Neural cell (in vitro differentiated cells): Measurements from ENCODE around the gene TFB1M. TPM values are rescaled to one million over a fixed set of nuclear protein-coding genes. Genes with fewer than 3 reads are reported as not detected.

ENCODE experiments used
- H2AFZ ChIP-seq: fragments of 200-600, 300-800 bp; sonication (generic), shearing (Covaris generic); 2 replicates; pipeline ENCODE4 v1.6.0; 2014; ENCODE audit warnings: low read depth, mild to moderate bottlenecking, antibody characterized with exemption, low read length, moderate library complexity
- H3F3A ChIP-seq: fragments of 200-600 bp; shearing (Covaris generic); 2 replicates; pipeline ENCODE4 v1.6.1; 2016; ENCODE audit warnings: mild to moderate bottlenecking, moderate library complexity, mixed read lengths, antibody characterized with exemption, low read length; ENCODE audit not compliant: insufficient read depth, poor library complexity, severe bottlenecking
- H3K27ac ChIP-seq: fragments of 200-600, 300-800 bp; sonication (generic), shearing (Covaris generic); 2 replicates; pipeline ENCODE4 v1.5.1; 2014; ENCODE audit warnings: mild to moderate bottlenecking, low read length, moderate library complexity
- H3K27me3 ChIP-seq: fragments of 300-800, 200-600 bp; sonication (generic), shearing (Covaris generic); 2 replicates; pipeline ENCODE4 v1.6.0; 2014; ENCODE audit warnings: mild to moderate bottlenecking, low read depth, low read length, moderate library complexity; ENCODE audit not compliant: insufficient read depth
- H3K36me3 ChIP-seq: fragments of 300-800, 200-600 bp; sonication (generic), shearing (Covaris generic); 2 replicates; pipeline ENCODE4 v1.5.1; 2014; ENCODE audit warnings: mild to moderate bottlenecking, antibody characterized with exemption, low read length, moderate library complexity; ENCODE audit not compliant: insufficient read depth
- H3K4me2 ChIP-seq: fragments of 300-800, 200-600 bp; sonication (generic), shearing (Covaris generic); 2 replicates; pipeline ENCODE4 v1.6.0; 2014; ENCODE audit warnings: mild to moderate bottlenecking, low read length
- H3K4me3 ChIP-seq: fragments of 300-800, 200-600 bp; sonication (generic), shearing (Covaris generic); 2 replicates; pipeline ENCODE4 v1.5.1; 2014; ENCODE audit warnings: mild to moderate bottlenecking, low read length, moderate library complexity
- H3K79me2 ChIP-seq: fragments of 200-600 bp; shearing (Covaris generic); replicated peaks from 2 replicates; pipeline ENCODE4 v1.6.0; 2014; ENCODE audit warnings: mild to moderate bottlenecking, low read length, moderate library complexity; ENCODE audit not compliant: insufficient read depth
- H3K9ac ChIP-seq: fragments of 300-800, 200-600 bp; sonication (generic), shearing (Covaris generic); 2 replicates; pipeline ENCODE4 v1.6.1; 2016; ENCODE audit warnings: mild to moderate bottlenecking, low read length, mixed read lengths
- H3K9me2 ChIP-seq: fragments of 200-600 bp; shearing (Covaris generic); 2 replicates; pipeline ENCODE4 v1.6.1; 2016; ENCODE audit warnings: mild to moderate bottlenecking, low read length, mixed read lengths; ENCODE audit not compliant: insufficient read depth
- H3K9me3 ChIP-seq: fragments of 200-600, 300-800 bp; sonication (generic), shearing (Covaris generic); 2 replicates; pipeline ENCODE4 v1.6.1; 2016; ENCODE audit warnings: mild to moderate bottlenecking, mixed run types, low read length, moderate library complexity, mixed read lengths
- H4K20me1 ChIP-seq: fragments of 200-600 bp; shearing (Covaris generic); 2 replicates; pipeline ENCODE4 v1.6.1; 2016; ENCODE audit warnings: mild to moderate bottlenecking, mixed run types; ENCODE audit not compliant: insufficient read depth
- EP300 ChIP-seq: fragments of 450-650 bp; conservative IDR thresholded peaks from 2 replicates; pipeline ENCODE4 v1.6.1; 2014; ENCODE audit warnings: antibody characterized with exemption, mild to moderate bottlenecking, moderate library complexity; ENCODE audit not compliant: poor library complexity, severe bottlenecking
- MXI1 ChIP-seq: fragments of 450-650 bp; conservative IDR thresholded peaks from 2 replicates; pipeline ENCODE4 v1.6.1; 2014; ENCODE audit warnings: antibody characterized with exemption, mild to moderate bottlenecking; ENCODE audit not compliant: poor library complexity, severe bottlenecking
- REST ChIP-seq: IDR thresholded peaks from 2 replicates; pipeline ENCODE4 v1.6.1; 2012; ENCODE audit warnings: borderline replicate concordance
- SMC3 ChIP-seq: fragments of 450-650 bp; conservative IDR thresholded peaks from 2 replicates; pipeline ENCODE4 v1.6.1; 2014; ENCODE audit warnings: antibody characterized with exemption, mild to moderate bottlenecking, moderate library complexity; ENCODE audit not compliant: poor library complexity
- TAF1 ChIP-seq: IDR thresholded peaks from 2 replicates; pipeline ENCODE4 v1.6.1; 2012; ENCODE audit warnings: low read depth
- polyA plus RNA-seq: library from polyadenylated mRNA; depleted of rRNA; stranded (reverse); fragments of >200 nt; gene quantifications from 2 replicates; pipeline ENCODE4 v1.2.3, GENCODE V29; 2014

Gene TFB1M
- polyA plus RNA-seq, 1 donor from 2014 or later = 15.5 TPM

GRCh38 chr6:155354167-155354566 lies 39.9 kb upstream of the TFB1M start:
- Histone ChIP-seq H3K27me3 (no peaks in the 10 kb centered on the region), H2AFZ (no peak overlapping the region), H3K9ac (no peak overlapping the region), H3K9me2 (no peaks in the 10 kb centered on the region), H3K79me2 (no peaks in the 10 kb centered on the region), H3K4me3 (no peak overlapping the region), H3K27ac (no peak overlapping the region), H3K4me2 (no peak overlapping the region), H4K20me1 (no peaks in the 10 kb centered on the region), H3F3A (no peaks in the 10 kb centered on the region), H3K9me3 (peaks cover 6% of the 10 kb centered on the region), H3K36me3 (no peaks in the 10 kb centered on the region)
- no peak for TF ChIP-seq MXI1

DNA sequence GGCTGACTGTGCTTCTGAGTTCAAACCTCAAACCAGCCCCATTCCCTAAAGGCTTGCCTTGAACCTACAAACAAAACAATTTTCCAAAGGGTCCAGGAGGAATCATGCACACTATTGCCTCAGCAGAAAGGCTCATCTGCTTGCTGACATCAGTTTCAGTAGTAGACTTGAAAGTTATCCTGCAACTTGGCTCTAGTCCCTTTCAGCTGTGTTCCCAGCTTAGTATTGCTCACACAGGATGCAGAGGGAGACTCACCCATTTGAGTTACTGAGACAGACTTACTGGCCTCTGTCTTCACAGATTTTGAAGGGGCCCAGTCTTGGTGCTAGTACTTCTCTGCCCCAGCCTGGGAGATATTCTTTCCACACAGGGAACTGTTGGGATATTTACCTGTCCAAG lies 38.5 kb upstream of the TFB1M start:
- Histone ChIP-seq H4K20me1 (no peaks in the 10 kb centered on the region), H3K9me3 (peaks cover 6% of the 10 kb centered on the region), H3F3A (no peaks in the 10 kb centered on the region), H3K4me3 (no peak overlapping the region), H3K79me2 (no peaks in the 10 kb centered on the region), H2AFZ (no peak overlapping the region), H3K36me3 (no peaks in the 10 kb centered on the region), H3K27me3 (no peaks in the 10 kb centered on the region), H3K4me2 (no peak overlapping the region), H3K27ac (no peak overlapping the region), H3K9me2 (no peaks in the 10 kb centered on the region), H3K9ac (no peak overlapping the region)
- no peak for TF ChIP-seq MXI1
- no peak for TF ChIP-seq TAF1
- no peak for TF ChIP-seq EP300
- TF ChIP-seq REST = no peak
- TF ChIP-seq SMC3 = no peak

- peaks cover 6% of the 10 kb centered on the region for H3K9me3 ChIP-seq
- H2AFZ ChIP-seq = no peak overlapping the region
- no peaks in the 10 kb centered on the region for H4K20me1 ChIP-seq
- H3K9ac ChIP-seq = no peak overlapping the region
- H3K9me2 ChIP-seq = no peaks in the 10 kb centered on the region
- no peaks in the 10 kb centered on the region for H3K36me3 ChIP-seq
- no peak for TF ChIP-seq REST
- H3F3A ChIP-seq = no peaks in the 10 kb centered on the region
- H3K27me3 ChIP-seq = no peaks in the 10 kb centered on the region
- no peak overlapping the region for H3K27ac ChIP-seq
- H3K4me2 ChIP-seq = no peak overlapping the region
- H3K79me2 ChIP-seq = no peaks in the 10 kb centered on the region
- H3K4me3 ChIP-seq = no peak overlapping the region
These were observed 37.8 kb upstream of the TFB1M start for GRCh38 chr6:155352130-155352420.
